K562 (cell line): ENCODE results near the gene PPP2R2D. TPM values are rescaled to one million over a fixed set of nuclear protein-coding genes. Genes with fewer than 3 reads are reported as not detected.

Experiments used
- ARID2 ChIP-seq: fragments of 450-650 bp; IDR thresholded peaks from 2 replicates; pipeline ENCODE4 v1.6.1; 2017; ENCODE audit warnings: antibody characterized with exemption, mild to moderate bottlenecking
- BRD4 ChIP-seq: fragments of 200-600 bp; sonication (generic); IDR thresholded peaks from 2 replicates; pipeline ENCODE4 v1.6.1; 2017; ENCODE audit warnings: inconsistent platforms
- DPF2 ChIP-seq: fragments of 450-650 bp; IDR thresholded peaks from 2 replicates; pipeline ENCODE4 v1.6.1; 2016
- EP300 ChIP-seq: IDR thresholded peaks from 2 replicates; pipeline ENCODE4 v1.6.1; 2012; ENCODE audit warnings: low read length, improper control_type of control experiment
- KAT2B ChIP-seq: IDR thresholded peaks from one replicate; pipeline ENCODE4 v1.6.1; 2012; ENCODE audit warnings: low read depth, mild to moderate bottlenecking, control low read depth, inconsistent platforms, low read length, moderate library complexity
- KLF1 ChIP-seq: fragments of 450-650 bp; IDR thresholded peaks from 2 replicates; pipeline ENCODE4 v1.6.1; 2016; ENCODE audit warnings: missing genetic modification characterization, missing compliant biosample characterization
- MAFG ChIP-seq: fragments of 450-650 bp; conservative IDR thresholded peaks from 2 replicates; pipeline ENCODE4 v1.6.1; 2016; ENCODE audit warnings: missing genetic modification characterization, missing compliant biosample characterization
- NFE2 ChIP-seq: IDR thresholded peaks from 2 replicates; pipeline ENCODE4 v1.6.1; 2014; ENCODE audit warnings: antibody characterized with exemption, low read depth
- NFRKB ChIP-seq: fragments of 450-650 bp; IDR thresholded peaks from 2 replicates; pipeline ENCODE4 v1.6.1; 2016; ENCODE audit warnings: low read depth
- NR0B1 ChIP-seq: fragments of 450-650 bp; IDR thresholded peaks from one replicate; pipeline ENCODE4 v1.6.1; 2018; ENCODE audit warnings: mild to moderate bottlenecking, moderate library complexity; ENCODE audit not compliant: partially characterized antibody
- RBBP5 ChIP-seq: fragments of 200-600 bp; sonication (generic); IDR thresholded peaks from 2 replicates; pipeline ENCODE4 v1.6.1; 2012; ENCODE audit warnings: borderline replicate concordance, mild to moderate bottlenecking, low read length, control low read depth, inconsistent platforms; ENCODE audit not compliant: insufficient read depth, poor library complexity, severe bottlenecking
- SMARCA4 ChIP-seq: fragments of 450-650 bp; IDR thresholded peaks from 2 replicates; pipeline ENCODE4 v1.6.1; 2016
- SMARCE1 ChIP-seq: fragments of 450-650 bp; IDR thresholded peaks from 2 replicates; pipeline ENCODE4 v1.7.1; 2016; ENCODE audit warnings: mild to moderate bottlenecking
- VEZF1 ChIP-seq: fragments of 200-800 bp; sonication (Bioruptor generic); IDR thresholded peaks from 2 replicates; pipeline ENCODE4 v1.6.1; 2017; ENCODE audit warnings: missing genetic modification characterization, missing compliant biosample characterization
- ZBTB7A ChIP-seq: IDR thresholded peaks from 2 replicates; pipeline ENCODE4 v1.6.1; 2011; ENCODE audit warnings: low read depth, mild to moderate bottlenecking, low read length, moderate library complexity, borderline replicate concordance; ENCODE audit not compliant: control insufficient read depth
- ZNF274 ChIP-seq: IDR thresholded peaks from 2 replicates; pipeline ENCODE4 v1.6.1; 2011; ENCODE audit warnings: low read depth, mild to moderate bottlenecking, low read length, moderate library complexity, borderline replicate concordance
- ZNF316 ChIP-seq: fragments of 450-650 bp; IDR thresholded peaks from 2 replicates; pipeline ENCODE4 v1.6.1; 2016
- ZNF395 ChIP-seq: fragments of 200-800 bp; sonication (Bioruptor generic); IDR thresholded peaks from 2 replicates; pipeline ENCODE4 v1.6.1; 2017; ENCODE audit warnings: missing genetic modification characterization, missing compliant biosample characterization
- ZNF408 ChIP-seq: fragments of 250-450 bp; sonication (Bioruptor Pico); IDR thresholded peaks from 2 replicates; pipeline ENCODE4 v1.4.0; 2020; ENCODE audit warnings: low read depth, mild to moderate bottlenecking, moderate library complexity
- ZNF592 ChIP-seq: fragments of 450-650 bp; IDR thresholded peaks from 2 replicates; pipeline ENCODE4 v1.6.1; 2017; ENCODE audit warnings: antibody characterized with exemption, mild to moderate bottlenecking
- polyA plus RNA-seq, 8 experiments: library from polyadenylated mRNA; depleted of rRNA in 4 of 8; stranded (reverse) in 5 of 8; unstranded in 3 of 8; fragments of >200 nt; fragmentation: Nextera tagmentation in 2 of 8; fragmentation: Illumina TruSeq in 1 of 8; extraction: Ambion mirVana in 2 of 8; extraction: Trizol in 1 of 8; gene quantifications; 2 replicates each; pipeline versions ENCODE4 v1.2.1 to v1.2.3, GENCODE V29; 2011 to 2014; ENCODE audit warnings: inconsistent platforms in 1 of 8, missing spikeins in 1 of 8
- total RNA-seq, 7 experiments: library from RNA; depleted of rRNA in 6 of 7; stranded (reverse); fragments of >200 nt in 6 of 7; fragmentation: Illumina TruSeq in 2 of 7; extraction: Trizol in 2 of 7; gene quantifications; 2 replicates each; pipeline versions ENCODE4 v1.2.1 to v1.2.3, GENCODE V29; 2011 to 2021; ENCODE audit warnings: low replicate concordance in 1 of 7

The PPP2R2D gene
- total and polyA plus RNA-seq, 9 of the 15 experiments (the other 6 are each of a cell fraction or from before 2014, with no cell fraction given): 1.9 to 37.0 (median 26.8) TPM

GRCh38 chr10:131915990-131916766, 15.4 kb downstream of the PPP2R2D start (continued):
- TF ChIP-seq VEZF1 (CRISPR knock-in tag) (0 out of 2 replicates have a peak, but pooled peaks have one; percentile 16), SMARCA4 (peak; percentile 33; the same call in 1 of the 2 replicates), ZBTB7A (peak; percentile 49; the same call in 1 of the 2 replicates), BRD4 (peak; percentile 69; the same call in 1 of the 2 replicates), RBBP5 (peak; percentile 51), KAT2B (no peak), NFE2 (peak; percentile 90), ZNF408 (CRISPR knock-in tag) (no peak), ZNF274 (no peak), ZNF395 (CRISPR knock-in tag) (0 out of 2 replicates have a peak, but pooled peaks have one; percentile 23), ARID2 (no peak), NR0B1 (no peak), SMARCE1 (peak; percentile 26; the same call in 1 of the 2 replicates), ZNF592 (peak; percentile 72), ZNF316 (peak; percentile 68), DPF2 (peak; percentile 68; the same call in 1 of the 2 replicates), NFRKB (peak; percentile 73), KLF1 (no peak), EP300 (peak; percentile 38), MAFG (tag) (peak; percentile 65)
